GM21528 (cell line): ENCODE data around the gene EIF4E1B.
"Not testable (repeated sequence)": the region's sequence is repeated elsewhere in the genome, so short reads cannot be mapped to it uniquely, and the experiment has no call there.

Experiments used
- ATAC-seq: cut with Tn5 transposase; IDR thresholded peaks from one replicate; pipeline ENCODE4 v1.9.1; 2021; ENCODE audit warnings: mild to moderate bottlenecking, moderate library complexity; ENCODE audit not compliant: unreplicated experiment, low FRiP score

The EIF4E1B gene

GRCh38 chr5:176629853-176630680, at the start of gene EIF4E1B, which contains the start of gene SNCB:
Gene EIF4E1B, plus strand, starts transcription at chr5:176630675. Its CDS starts 12,113 bp downstream, at chr5:176642788.
Gene SNCB, minus strand, starts transcription at chr5:176630534. Its CDS starts 880 bp downstream, at chr5:176629654.
- no peak for ATAC-seq

DNA sequence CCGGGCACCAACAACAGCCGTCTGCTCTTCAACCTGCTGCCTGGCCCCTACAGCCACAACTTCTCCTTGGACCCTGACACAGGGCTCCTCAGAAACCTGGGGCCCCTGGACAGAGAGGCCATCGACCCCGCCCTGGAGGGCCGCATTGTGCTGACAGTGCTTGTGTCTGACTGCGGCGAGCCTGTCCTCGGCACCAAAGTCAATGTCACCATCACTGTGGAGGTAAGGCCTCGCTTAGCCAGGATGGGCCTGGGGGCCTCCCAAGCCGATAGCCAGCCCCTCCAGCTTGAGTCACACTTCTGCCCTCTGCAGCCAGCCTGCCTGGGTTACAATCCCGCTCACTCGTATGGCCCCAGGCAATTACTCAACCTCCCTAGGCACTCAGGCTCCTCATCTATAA, 49.1 kb upstream of the EIF4E1B start:
- no peak for ATAC-seq

GRCh38 chr5:176583076-176583475, 47.4 kb upstream of the EIF4E1B start:
- ATAC-seq: no peak

DNA sequence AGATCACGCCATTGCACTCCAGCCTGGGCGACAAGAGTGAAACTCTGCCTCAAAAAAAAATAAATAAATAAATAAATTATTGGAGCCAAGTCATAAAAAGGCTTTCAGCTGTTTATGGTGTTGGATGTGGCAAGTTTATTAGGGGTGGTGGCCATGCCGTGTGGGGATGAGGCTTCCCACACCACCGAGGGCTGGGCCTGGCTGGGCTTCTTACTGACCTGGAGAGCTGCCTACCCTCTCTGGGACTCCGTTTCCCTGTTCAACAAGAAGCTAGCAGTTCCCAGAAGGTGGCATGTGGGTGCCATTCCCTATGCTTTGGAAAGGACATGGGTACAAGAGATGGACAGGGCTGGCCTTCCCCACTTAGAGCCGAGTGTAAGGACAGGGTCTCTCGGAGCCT, 43.1 kb upstream of the EIF4E1B start:
- ATAC-seq: no peak

DNA sequence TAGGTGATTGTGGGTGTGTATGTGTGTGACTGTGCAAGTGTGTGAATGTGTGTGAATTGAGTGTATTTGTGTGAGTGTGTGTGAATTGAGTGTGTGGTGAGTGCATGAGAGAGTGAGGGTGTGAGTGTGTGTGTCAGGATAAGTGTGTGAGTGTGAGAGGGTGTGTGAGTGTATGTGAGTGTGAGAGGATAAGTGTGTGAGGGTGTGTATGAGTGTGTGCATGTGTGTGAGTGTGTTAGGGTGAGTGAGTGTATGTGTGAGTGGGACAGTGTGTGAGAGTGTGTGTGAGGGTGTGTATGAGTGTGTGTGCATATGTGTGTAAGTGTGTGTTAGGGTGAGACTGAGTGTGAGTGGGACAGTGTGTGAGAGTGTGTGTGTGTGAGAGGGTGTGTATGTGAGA, 42.2 kb upstream of the EIF4E1B start:
- no peak for ATAC-seq

GRCh38 chr5:176589039-176589769, 41.3 kb upstream of the EIF4E1B start:
- ATAC-seq: no peak

- no peak for ATAC-seq
Measured at GRCh38 chr5:176590035-176590717, 40.3 kb upstream of the EIF4E1B start.

DNA sequence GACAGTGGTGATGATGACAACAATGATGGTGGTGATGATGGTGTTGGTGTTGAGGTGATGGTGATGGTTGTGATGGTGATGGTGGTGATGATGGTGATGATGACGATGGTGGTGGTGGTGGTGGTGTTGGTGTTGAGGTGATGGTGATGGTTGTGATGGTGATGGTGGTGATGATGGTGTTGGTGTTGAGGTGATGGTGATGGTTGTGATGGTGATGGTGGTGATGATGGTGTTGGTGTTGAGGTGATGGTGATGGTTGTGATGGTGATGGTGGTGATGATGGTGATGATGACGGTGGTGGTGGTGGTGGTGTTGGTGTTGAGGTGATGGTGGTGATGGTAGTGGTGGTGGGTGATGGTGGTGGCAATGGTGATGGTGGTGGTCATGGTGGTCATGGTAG, 38.8 kb upstream of the EIF4E1B start:
- ATAC-seq: not testable (repeated sequence)

- ATAC-seq: no peak
Measured at GRCh38 chr5:176592573-176592972, 37.9 kb upstream of the EIF4E1B start.

DNA sequence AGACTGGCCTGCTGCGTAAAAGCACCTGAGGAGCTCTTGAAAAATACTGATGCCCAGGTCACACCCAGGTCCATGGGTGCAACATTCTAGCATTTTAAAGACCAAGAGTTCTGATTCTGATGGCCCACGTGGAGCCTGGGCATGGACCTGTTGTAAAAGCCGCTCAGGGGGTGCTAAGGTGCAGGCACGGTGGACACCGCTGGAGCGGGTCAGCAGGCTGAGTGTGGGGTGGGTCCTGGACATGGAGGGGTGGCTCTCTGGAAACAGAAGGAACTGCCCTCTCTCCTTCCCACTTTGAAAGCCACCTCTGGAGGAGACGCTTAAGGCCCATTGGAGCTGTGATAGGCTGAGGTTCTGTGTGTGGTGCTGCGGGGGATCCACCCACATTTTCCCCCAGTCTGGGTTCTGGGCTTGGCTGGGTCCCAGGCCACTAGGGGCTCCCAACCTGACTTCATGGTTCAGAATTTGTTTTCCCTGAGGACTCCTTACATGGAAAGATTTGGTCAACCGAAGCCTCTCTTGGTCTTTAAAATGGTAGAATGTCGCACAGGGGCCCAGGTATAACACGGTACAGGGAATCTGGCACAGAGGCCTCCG, 37.1 kb upstream of the EIF4E1B start:
- ATAC-seq: no peak

- ATAC-seq: no peak
Measured at GRCh38 chr5:176594554-176594953, 35.9 kb upstream of the EIF4E1B start.

- ATAC-seq: no peak
Measured at GRCh38 chr5:176595386-176595943, 35.0 kb upstream of the EIF4E1B start.

DNA sequence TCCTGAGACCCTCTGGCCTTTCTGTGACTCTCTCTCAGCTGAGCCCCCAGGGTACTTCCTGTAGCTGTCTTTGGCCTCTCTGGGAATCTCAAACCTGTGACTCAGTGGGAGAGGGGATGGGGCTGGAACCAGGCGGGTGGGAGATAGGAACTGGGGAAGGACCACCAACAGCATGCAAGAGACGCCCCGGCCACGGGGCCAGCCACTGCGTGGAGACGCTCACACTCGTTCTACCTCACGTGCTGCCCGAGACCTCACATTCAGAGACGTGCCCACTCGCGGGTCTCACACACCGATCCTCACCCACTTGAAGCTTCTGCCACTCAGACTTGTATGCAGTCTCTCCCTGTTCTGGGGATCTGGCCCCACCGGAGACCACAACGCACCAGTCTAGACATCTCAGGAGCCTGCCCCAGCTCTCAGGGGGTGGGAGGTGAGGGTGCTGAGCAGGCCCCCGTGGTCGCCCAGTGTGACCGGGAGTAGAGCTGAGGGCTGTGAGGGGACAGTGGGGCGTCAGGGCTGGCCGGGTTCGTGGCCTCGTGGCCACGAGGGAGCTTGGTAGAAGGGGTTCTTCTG, 34.3 kb upstream of the EIF4E1B start:
- no peak for ATAC-seq

- ATAC-seq: peak; percentile 56
Measured at GRCh38 chr5:176596689-176597416, 33.6 kb upstream of the EIF4E1B start.

DNA sequence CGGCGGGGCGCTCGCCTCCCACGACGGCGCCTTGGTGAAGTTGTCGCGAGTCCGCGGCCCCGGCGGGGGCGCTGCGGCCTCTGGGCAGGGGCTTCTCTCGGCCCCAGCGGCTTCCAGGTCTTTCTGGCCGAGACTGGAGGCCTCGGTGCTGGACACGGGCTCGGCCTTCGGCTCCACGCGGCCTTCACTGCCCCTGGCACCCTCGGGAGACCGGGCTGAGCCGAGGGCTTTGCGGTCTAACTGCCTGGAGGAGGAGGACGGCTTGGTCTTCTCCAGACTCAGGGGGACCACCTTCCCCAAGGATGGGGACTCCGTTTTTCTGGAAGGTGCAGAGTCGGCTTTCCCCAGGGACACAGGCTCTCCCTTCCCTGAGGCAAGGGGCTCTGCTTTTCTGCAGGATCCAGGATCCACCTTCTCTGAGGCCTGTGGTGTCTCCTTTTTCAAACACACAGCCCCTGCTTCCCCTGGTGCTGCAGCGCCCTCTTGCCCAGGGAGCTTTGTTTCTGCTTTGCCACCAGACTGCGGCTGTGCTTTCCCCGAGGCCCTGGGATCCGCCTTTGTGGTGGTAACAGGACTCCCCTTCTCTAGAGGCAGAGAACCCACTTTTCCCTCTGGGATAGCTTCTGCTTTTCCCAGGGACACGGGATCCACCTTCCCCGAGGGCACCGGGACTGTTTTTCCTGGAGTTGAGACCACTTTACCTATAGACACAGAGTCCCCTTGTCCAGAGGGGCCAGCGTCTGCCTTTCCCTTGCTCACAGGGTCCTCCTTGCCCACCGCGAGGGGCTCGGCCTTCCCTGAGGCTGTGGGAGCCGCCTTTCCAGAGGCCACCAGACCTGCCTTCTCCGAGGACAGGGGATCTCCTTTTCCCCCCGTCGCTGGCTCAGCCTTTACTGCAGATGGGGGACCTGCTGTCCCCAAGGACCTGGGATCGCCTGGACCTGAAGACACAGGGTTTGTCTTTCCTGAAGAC, 32.8 kb upstream of the EIF4E1B start:
- no peak for ATAC-seq

GRCh38 chr5:176599749-176600430, 30.6 kb upstream of the EIF4E1B start:
- not testable (repeated sequence) for ATAC-seq

DNA sequence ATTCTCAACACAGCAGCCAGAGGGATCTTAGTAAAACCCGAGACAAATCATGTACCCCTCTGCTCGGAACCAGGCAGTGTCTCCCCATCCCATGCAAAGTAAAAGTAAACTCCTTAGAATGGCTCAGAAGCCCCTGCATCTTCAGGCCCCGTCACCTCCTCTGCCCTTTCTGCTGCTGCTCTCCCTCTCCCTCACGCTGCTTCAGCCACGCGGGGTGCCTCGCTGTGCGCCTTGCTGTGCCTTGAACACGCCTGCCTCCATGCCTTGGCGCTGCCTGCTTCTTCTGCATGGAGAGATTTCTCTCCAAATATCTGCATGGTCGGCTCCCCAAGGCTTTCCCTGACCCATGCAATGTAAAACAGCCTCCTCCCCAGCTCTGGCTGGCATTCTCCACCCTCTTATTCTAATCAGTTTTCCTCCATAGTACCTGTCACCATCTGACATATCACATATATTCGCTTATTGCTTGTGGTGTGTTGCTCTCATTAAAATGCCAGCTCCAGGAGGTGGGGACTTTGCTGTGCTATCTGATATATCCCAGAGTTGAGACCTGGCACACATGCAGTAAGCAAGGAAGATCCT, 28.5 kb upstream of the EIF4E1B start:
- no peak for ATAC-seq
